Measurements from ENCODE around the gene FAM43B.

The FAM43B gene

GRCh38 chr1:20589331-20590278 lies 37.2 kb downstream of the FAM43B start:
- H3K79me2 ChIP-seq (ENCODE audit: control insufficient read depth, insufficient read depth, low read length, poor library complexity), result peaks cover 2% of the 10 kb centered on the region
- no CpG with 5 or more reads among the region's 24 CpGs for WGBS (ENCODE audit: extremely low coverage, insufficient coverage, insufficient read length)

GRCh38 chr1:20590306-20590777 lies 38.0 kb downstream of the FAM43B start:
- Histone ChIP-seq H2AFZ (ENCODE audit: insufficient read depth, low read length, poor library complexity) (no peak overlapping the region), H4K91ac (ENCODE audit: low read depth, low read length) (no peak overlapping the region), H3K4me1 (ENCODE audit: control insufficient read depth in 1 of 2, insufficient read depth in 2 of 2, low read length in 2 of 2) (no peaks in the 10 kb centered on the region), H3K18ac (ENCODE audit: low read length) (no peak overlapping the region), H3K36me3 (ENCODE audit: control insufficient read depth in 1 of 2, insufficient read depth in 2 of 2, low read length in 2 of 2) (no peaks in the 10 kb centered on the region), H3K79me1 (ENCODE audit: low read length) (no peaks in the 10 kb centered on the region), H3K4ac (ENCODE audit: low read depth, low read length) (no peak overlapping the region), H2BK12ac (ENCODE audit: low read length) (no peak overlapping the region), H3K27me3 (ENCODE audit: insufficient read depth, low read length) (no peaks in the 10 kb centered on the region), H3K27ac (ENCODE audit: low read depth, low read length) (no peak overlapping the region), H3K4me3 (ENCODE audit: low read depth, low read length) (no peak overlapping the region), H3K4me2 (ENCODE audit: low read length) (no peak overlapping the region), H3K9me3 (ENCODE audit: insufficient read depth, low read depth, low read length) (peaks cover 4% of the 10 kb centered on the region), H3K14ac (ENCODE audit: low read length) (no peak overlapping the region), H2BK120ac (ENCODE audit: insufficient read depth, low read length, poor library complexity) (no peak overlapping the region), H3K9ac (ENCODE audit: low read length) (no peak overlapping the region), H4K12ac (ENCODE audit: low read depth, low read length) (no peak overlapping the region), H4K8ac (ENCODE audit: low read depth, low read length) (no peak overlapping the region), H3K79me2 (ENCODE audit: control insufficient read depth, insufficient read depth, low read length, poor library complexity) (peaks cover 2% of the 10 kb centered on the region), H2AK5ac (ENCODE audit: low read length) (no peak overlapping the region), H2BK5ac (ENCODE audit: low read depth, low read length, poor library complexity) (no peak overlapping the region), H3K23ac (ENCODE audit: low read length) (no peak overlapping the region)
- no peak for DNase-seq
- WGBS (ENCODE audit: extremely low coverage, insufficient coverage, insufficient read length), result no CpG with 5 or more reads among the region's 7 CpGs

More at GRCh38 chr1:20589331-20590278, 37.2 kb downstream of the FAM43B start:
- H4K91ac ChIP-seq (ENCODE audit: low read depth, low read length), result no peak overlapping the region
- no peak overlapping the region for H2BK5ac ChIP-seq (ENCODE audit: low read depth, low read length, poor library complexity)
- H2BK120ac ChIP-seq (ENCODE audit: insufficient read depth, low read length, poor library complexity), result no peak overlapping the region
- H3K18ac ChIP-seq (ENCODE audit: low read length), result no peak overlapping the region
- H2AFZ ChIP-seq (ENCODE audit: insufficient read depth, low read length, poor library complexity), result no peak overlapping the region
- no peak overlapping the region for H3K9ac ChIP-seq (ENCODE audit: low read length)
- H3K36me3 ChIP-seq (ENCODE audit: control insufficient read depth in 1 of 2, insufficient read depth in 2 of 2, low read length in 2 of 2), result no peaks in the 10 kb centered on the region
- no peak overlapping the region for H4K12ac ChIP-seq (ENCODE audit: low read depth, low read length)
- no peak overlapping the region for H3K14ac ChIP-seq (ENCODE audit: low read length)
- H3K27me3 ChIP-seq (ENCODE audit: insufficient read depth, low read length), result no peaks in the 10 kb centered on the region
- no peaks in the 10 kb centered on the region for H3K4me1 ChIP-seq (ENCODE audit: control insufficient read depth in 1 of 2, insufficient read depth in 2 of 2, low read length in 2 of 2)
- no peak overlapping the region for H3K23ac ChIP-seq (ENCODE audit: low read length)
- H3K79me1 ChIP-seq (ENCODE audit: low read length), result no peaks in the 10 kb centered on the region
- H3K9me3 ChIP-seq (ENCODE audit: insufficient read depth, low read depth, low read length), result peaks cover 4% of the 10 kb centered on the region
- no peak overlapping the region for H3K4me2 ChIP-seq (ENCODE audit: low read length)
- H2AK5ac ChIP-seq (ENCODE audit: low read length), result no peak overlapping the region
- H3K4me3 ChIP-seq (ENCODE audit: low read depth, low read length), result no peak overlapping the region
- no peak overlapping the region for H4K8ac ChIP-seq (ENCODE audit: low read depth, low read length)
- no peak overlapping the region for H3K4ac ChIP-seq (ENCODE audit: low read depth, low read length)
- H2BK12ac ChIP-seq (ENCODE audit: low read length), result no peak overlapping the region
- H3K27ac ChIP-seq (ENCODE audit: low read depth, low read length), result no peak overlapping the region
- no peak for DNase-seq

- Histone ChIP-seq H3K14ac (ENCODE audit: low read length) (no peak overlapping the region), H4K12ac (ENCODE audit: low read depth, low read length) (no peak overlapping the region), H3K79me2 (ENCODE audit: control insufficient read depth, insufficient read depth, low read length, poor library complexity) (no peaks in the 10 kb centered on the region), H3K23ac (ENCODE audit: low read length) (no peak overlapping the region), H3K36me3 (ENCODE audit: control insufficient read depth in 1 of 2, insufficient read depth in 2 of 2, low read length in 2 of 2) (no peaks in the 10 kb centered on the region), H4K8ac (ENCODE audit: low read depth, low read length) (no peak overlapping the region), H3K79me1 (ENCODE audit: low read length) (no peaks in the 10 kb centered on the region), H3K27ac (ENCODE audit: low read depth, low read length) (no peak overlapping the region), H3K9me3 (ENCODE audit: insufficient read depth, low read depth, low read length) (peaks cover under 1% of the 10 kb centered on the region), H3K18ac (ENCODE audit: low read length) (no peak overlapping the region), H2AFZ (ENCODE audit: insufficient read depth, low read length, poor library complexity) (no peak overlapping the region), H3K4me2 (ENCODE audit: low read length) (no peak overlapping the region), H2AK5ac (ENCODE audit: low read length) (no peak overlapping the region), H4K91ac (ENCODE audit: low read depth, low read length) (no peak overlapping the region), H3K4ac (ENCODE audit: low read depth, low read length) (no peak overlapping the region), H3K9ac (ENCODE audit: low read length) (no peak overlapping the region), H3K4me3 (ENCODE audit: low read depth, low read length) (no peak overlapping the region), H3K27me3 (ENCODE audit: insufficient read depth, low read length) (no peaks in the 10 kb centered on the region), H2BK120ac (ENCODE audit: insufficient read depth, low read length, poor library complexity) (no peak overlapping the region), H2BK5ac (ENCODE audit: low read depth, low read length, poor library complexity) (no peak overlapping the region), H2BK12ac (ENCODE audit: low read length) (no peak overlapping the region), H3K4me1 (ENCODE audit: control insufficient read depth in 1 of 2, insufficient read depth in 2 of 2, low read length in 2 of 2) (no peaks in the 10 kb centered on the region)
- no CpG with 5 or more reads among the region's 5 CpGs for WGBS (ENCODE audit: extremely low coverage, insufficient coverage, insufficient read length)
- DNase-seq, result no peak
Observed at GRCh38 chr1:20593756-20594155, 41.4 kb downstream of the FAM43B start.

- H3K9ac ChIP-seq (ENCODE audit: low read length), result no peak overlapping the region
- H2AK5ac ChIP-seq (ENCODE audit: low read length), result no peak overlapping the region
- H3K4me1 ChIP-seq (ENCODE audit: control insufficient read depth in 1 of 2, insufficient read depth in 2 of 2, low read length in 2 of 2), result no peaks in the 10 kb centered on the region
- H3K9me3 ChIP-seq (ENCODE audit: insufficient read depth, low read depth, low read length), result no peaks in the 10 kb centered on the region
- no peak overlapping the region for H4K8ac ChIP-seq (ENCODE audit: low read depth, low read length)
- H4K12ac ChIP-seq (ENCODE audit: low read depth, low read length), result no peak overlapping the region
- no peak overlapping the region for H4K91ac ChIP-seq (ENCODE audit: low read depth, low read length)
- H3K36me3 ChIP-seq (ENCODE audit: control insufficient read depth in 1 of 2, insufficient read depth in 2 of 2, low read length in 2 of 2), result no peaks in the 10 kb centered on the region
- no peak overlapping the region for H2BK120ac ChIP-seq (ENCODE audit: insufficient read depth, low read length, poor library complexity)
- H3K14ac ChIP-seq (ENCODE audit: low read length), result no peak overlapping the region
- H3K79me2 ChIP-seq (ENCODE audit: control insufficient read depth, insufficient read depth, low read length, poor library complexity), result no peaks in the 10 kb centered on the region
- H3K79me1 ChIP-seq (ENCODE audit: low read length), result no peaks in the 10 kb centered on the region
- no peak overlapping the region for H3K4ac ChIP-seq (ENCODE audit: low read depth, low read length)
- no peak overlapping the region for H2BK5ac ChIP-seq (ENCODE audit: low read depth, low read length, poor library complexity)
- H3K18ac ChIP-seq (ENCODE audit: low read length), result no peak overlapping the region
- no peak overlapping the region for H2AFZ ChIP-seq (ENCODE audit: insufficient read depth, low read length, poor library complexity)
- no peak for DNase-seq
- no peak overlapping the region for H2BK12ac ChIP-seq (ENCODE audit: low read length)
- H3K4me2 ChIP-seq (ENCODE audit: low read length), result no peak overlapping the region
- H3K4me3 ChIP-seq (ENCODE audit: low read depth, low read length), result no peak overlapping the region
- no CpG with 5 or more reads among the region's 14 CpGs for WGBS (ENCODE audit: extremely low coverage, insufficient coverage, insufficient read length)
- no peak overlapping the region for H3K23ac ChIP-seq (ENCODE audit: low read length)
- H3K27me3 ChIP-seq (ENCODE audit: insufficient read depth, low read length), result no peaks in the 10 kb centered on the region
- no peak overlapping the region for H3K27ac ChIP-seq (ENCODE audit: low read depth, low read length)
Observed at GRCh38 chr1:20594746-20595145, 42.4 kb downstream of the FAM43B start.

Measured in trophoblast cell (in vitro differentiated cells and primary cell).